Activated naive CD4-positive, alpha-beta T cell (primary cell): ENCODE measurements around the gene MTNR1A.
"Not testable (repeated sequence)": the region's sequence is repeated elsewhere in the genome, so short reads cannot be mapped to it uniquely, and the experiment has no call there.

Experiments
- DNase-seq, 4 experiments: peaks; one replicate each; lab custom pipeline; 2025; lab: John Stamatoyannopoulos, UW

MTNR1A gene

GRCh38 chr4:186561748-186562147 lies 6.4 kb upstream of the MTNR1A start:
- DNase-seq = no peak

DNA sequence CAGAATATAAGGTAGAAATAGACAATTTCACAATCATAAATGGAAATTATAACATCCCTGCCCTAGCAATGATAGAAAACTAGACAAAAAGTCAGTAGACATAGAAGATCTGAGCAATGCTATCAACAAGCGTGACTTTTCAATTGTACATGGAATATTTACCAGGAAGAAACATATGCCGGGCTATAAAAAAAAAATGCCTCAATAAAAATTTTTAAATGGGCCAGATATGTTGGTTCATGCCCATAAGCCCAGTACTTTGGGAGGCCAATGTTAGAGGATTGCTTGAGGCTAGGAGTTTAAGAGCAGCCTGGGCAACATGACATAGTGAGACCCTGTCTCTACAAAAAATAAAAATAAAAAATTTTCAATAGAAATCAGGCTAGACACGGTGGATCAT lies 5.3 kb upstream of the MTNR1A start:
- no peak for DNase-seq

DNA sequence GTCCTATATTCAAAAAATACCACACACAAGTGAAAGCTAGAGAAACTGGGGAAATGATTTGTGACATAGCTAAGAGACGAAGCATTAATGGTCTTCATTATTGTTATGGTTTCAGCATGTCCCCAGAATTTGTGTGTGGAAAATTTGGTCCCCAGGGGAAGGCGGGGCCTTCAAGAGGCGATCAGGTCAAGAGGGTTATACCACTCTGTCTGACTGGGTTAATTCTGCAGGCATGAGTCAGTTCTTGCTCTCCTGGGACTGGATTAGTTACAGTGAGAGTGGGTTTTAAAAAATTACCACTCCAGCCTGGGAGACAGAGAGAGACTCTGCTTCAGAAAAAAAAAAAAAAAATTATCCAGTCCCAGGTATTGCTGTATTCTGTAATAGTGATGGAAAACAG lies 2.1 kb upstream of the MTNR1A start:
- no peak for DNase-seq

DNA sequence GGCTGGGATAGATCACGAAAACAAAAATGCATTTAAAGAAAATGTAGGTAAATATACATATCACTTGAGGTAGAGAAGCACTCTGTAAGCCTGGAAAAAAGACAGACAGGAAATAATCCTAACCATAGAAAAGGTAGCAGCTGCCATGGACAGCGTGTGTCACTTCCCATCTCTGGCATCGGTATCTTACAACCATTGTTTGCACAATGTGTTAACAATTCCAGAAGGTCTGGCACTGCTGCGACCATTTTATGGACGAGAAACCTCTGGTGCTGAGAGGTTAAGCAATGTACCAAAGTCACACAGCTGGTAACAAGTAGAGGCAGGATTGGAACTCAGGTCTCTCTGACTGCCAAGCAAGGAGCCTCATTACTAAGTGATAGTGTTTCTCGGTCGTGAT lies 1.7 kb upstream of the MTNR1A start:
- DNase-seq = no peak

GRCh38 chr4:186554539-186554913 lies 841 bp downstream of the MTNR1A start:
- DNase-seq = no peak

DNA sequence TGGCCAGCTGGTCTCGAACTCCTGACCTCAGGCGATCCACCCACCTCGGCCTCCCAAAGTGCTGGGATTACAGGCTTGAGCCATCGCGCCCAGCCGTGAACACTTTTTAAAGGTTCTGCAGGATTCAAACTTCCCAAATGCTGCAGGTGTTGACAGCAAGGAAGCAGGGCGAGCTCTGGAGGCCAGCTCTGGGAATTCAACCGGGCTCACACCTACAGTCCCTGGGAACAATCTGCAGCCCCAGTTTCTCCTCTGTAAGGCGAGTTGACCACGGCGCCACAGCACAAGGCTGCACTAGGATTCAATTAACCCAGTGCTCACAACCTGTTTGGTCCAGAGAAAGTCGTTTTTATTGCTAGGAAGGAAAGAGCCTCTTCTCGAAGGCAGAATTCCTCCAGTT lies 1.6 kb downstream of the MTNR1A start:
- no peak for DNase-seq

- DNase-seq = no peak
Measured at GRCh38 chr4:186551849-186552248, 3.5 kb downstream of the MTNR1A start.

GRCh38 chr4:186545436-186545835 lies 9.9 kb downstream of the MTNR1A start:
- no peak for DNase-seq

DNA sequence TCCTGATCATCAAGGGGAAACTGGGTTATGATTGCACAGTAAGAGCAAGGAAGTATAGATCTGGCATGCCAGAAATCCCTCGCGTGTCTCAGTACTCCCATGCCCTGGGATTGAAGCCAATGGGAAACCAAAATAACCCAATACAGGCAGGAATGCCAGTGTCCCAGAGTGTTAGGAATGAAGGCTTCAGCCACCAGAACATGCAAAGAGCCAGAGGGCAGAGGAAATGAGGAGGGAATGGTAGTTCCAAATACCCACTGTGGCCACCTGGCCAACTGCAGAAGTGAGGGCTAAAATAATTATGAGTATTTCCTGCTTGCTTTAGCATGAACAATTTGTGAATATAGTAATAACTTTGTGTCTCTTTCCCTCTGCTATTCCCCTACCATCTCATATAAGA lies 12.2 kb downstream of the MTNR1A start:
- DNase-seq = no peak

DNA sequence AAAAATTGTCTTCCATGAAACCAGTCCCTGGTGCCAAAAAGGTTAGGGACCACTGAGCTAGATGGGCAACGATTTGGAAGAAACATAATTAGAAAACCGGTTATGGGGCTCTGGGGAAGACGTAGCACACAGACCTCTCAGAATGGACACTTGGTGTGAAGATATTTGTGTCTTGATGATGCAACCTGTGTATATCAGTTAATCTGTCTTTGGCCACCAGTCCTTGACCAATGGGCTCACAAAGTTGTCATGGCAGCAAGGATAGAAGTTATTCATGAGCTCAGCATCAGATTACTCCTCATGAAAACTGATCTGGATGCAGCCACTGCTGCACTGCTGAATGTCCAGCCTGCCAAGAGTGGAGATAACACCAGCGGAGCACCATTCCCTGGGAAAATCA lies 13.6 kb downstream of the MTNR1A start:
- DNase-seq = no peak

- DNase-seq = no peak
Measured at GRCh38 chr4:186537843-186538521, 17.4 kb downstream of the MTNR1A start.

DNA sequence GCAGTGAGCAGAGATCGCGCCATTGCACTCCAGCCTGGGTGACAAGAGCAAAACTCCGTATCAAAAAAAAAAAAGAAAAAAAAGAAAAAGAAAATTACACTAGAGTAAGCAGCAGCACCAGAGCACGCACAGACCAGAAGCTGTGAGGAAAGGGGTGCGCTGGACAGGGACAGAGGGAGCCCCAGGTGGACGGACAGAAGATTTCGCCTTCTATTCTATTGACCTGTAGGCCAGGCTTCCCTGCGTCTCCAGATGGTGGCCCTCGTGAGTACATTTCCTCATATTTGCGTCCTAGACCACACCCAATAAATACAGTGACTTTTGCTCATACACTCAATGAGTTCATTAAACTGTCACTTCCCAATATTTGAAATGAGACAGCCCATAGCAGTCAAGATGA lies 19.1 kb downstream of the MTNR1A start:
- no peak for DNase-seq

DNA sequence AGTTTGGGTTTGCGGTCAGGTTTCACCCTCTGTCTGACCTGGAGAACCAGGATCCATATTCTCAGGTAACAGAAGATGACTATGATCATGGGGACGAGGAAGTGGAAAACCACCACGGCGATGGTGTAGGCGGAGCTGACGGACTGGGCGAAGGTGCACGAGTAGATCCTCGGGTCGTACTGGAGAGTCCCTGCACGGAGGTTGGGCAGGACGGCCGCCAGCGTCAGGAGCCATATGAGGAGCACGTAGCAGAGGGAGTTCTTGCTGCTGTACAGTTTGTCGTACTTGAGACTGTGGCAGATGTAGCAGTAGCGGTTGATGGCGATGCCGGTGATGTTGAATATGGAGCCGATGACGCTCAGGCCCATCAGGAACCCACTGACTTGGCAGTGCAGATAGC lies 21.3 kb downstream of the MTNR1A start:
- no peak for DNase-seq

- DNase-seq = not testable (repeated sequence)
Measured at GRCh38 chr4:186523927-186524326, 31.4 kb downstream of the MTNR1A start.

- no peak for DNase-seq
Measured at GRCh38 chr4:186516287-186516686, 39.1 kb downstream of the MTNR1A start.

GRCh38 chr4:186514271-186514950 lies 41.0 kb downstream of the MTNR1A start:
- no peak for DNase-seq

DNA sequence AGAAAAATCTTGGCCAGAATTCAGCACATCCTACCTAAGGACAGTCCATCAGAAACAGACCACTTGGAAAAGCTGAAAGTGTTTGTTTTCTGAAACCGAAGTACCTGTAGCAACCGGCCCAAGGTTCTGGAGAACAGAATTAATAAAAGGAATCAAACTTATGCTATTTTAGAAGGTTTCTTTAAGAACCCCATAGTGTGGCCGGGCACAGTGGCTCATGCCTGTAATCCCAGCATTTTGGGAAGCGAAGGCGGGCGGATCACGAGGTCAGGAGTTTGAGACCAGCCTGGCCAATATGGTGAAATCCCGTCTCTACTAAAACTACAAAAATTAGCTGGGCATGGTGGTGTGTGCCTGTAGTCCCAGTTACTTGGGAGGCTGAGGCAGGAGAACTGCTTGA lies 50.6 kb downstream of the MTNR1A start:
- not testable (repeated sequence) for DNase-seq

DNA sequence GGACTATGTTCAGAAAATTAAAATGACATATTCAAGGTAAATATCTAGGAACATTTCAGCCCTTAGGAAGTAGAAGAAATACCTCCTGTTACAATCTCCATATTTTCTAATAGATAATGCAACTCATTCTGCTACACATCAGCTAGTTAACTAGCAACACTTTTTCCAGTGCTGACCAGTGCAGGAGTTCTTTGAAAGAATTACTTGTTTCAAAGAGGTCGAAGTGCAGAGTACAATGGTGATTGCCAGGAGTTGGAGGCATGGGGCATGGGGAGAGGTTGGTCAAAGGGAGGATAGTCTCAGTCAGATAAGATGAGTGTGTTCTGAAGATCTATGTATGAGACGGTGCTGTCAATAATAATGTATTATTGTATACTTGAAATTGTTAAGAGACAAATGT lies 53.1 kb downstream of the MTNR1A start:
- DNase-seq = no peak

DNA sequence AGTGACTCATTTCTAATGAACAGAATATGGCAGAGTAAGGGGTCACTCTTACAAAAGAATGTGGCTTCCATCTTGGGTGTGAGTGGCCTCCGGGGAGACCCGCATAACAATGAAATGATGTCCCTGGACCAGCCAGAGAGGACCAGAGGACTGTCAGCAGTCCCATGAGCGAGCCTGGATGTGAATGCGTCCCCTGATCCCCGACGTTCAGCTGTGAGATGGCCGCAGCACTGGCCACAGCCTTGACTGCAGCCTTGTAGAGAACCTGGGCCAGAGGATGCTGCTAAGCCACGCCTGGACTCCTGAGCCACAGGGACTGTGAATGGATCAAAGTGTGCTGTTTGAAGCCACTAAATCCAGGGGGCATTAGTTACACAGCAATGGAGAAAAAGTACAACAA lies 53.8 kb downstream of the MTNR1A start:
- no peak for DNase-seq

DNA sequence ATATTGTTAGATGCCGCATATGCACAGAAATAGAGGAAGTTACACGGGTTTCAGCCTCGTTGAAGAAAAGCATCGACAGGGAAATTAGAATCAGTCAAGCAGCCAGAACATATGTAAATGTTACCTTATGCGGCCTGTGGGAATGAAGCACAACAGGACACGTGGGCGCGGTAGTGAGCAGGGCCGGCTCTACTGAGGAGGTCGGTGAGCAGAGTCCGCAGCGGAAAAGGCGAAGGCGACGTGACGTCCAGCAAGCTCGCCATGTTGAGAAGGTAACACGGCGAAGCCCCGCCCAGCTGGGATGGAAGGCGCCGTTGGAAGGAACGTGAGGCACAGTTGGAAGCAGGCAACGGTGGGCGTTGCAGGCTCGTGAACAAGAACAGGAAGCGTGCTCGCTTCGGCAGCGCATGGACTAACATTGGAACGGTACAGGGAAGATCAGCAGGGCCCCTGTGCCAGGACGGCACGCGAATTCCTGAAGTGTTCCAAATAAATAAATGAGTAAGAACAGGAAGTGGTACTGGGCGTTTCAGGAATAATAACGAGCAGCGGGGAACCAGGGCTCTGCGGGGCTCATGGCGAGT lies 54.6 kb downstream of the MTNR1A start:
- no peak for DNase-seq

- no peak for DNase-seq
Measured at GRCh38 chr4:186499467-186499866, 55.9 kb downstream of the MTNR1A start.

- no peak for DNase-seq
Measured at GRCh38 chr4:186497043-186497442, 58.3 kb downstream of the MTNR1A start.

DNA sequence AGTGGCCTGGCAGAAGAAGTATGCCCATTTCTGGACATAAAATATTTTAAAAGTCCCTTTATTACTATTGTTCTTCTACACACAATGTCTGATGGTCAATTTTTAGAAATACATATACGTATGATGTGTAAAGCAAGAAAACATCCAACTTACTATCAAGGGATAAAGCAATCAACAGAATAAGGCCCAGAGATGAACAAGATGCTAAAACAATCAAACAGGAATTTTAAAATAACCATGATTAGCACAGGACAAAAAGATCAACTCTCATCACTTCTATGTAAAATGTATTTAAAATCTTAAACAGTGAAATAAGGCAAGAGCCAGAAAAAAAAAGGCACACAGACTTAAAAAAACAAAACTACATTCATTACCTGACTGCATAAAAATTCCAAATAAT lies 60.9 kb downstream of the MTNR1A start:
- no peak for DNase-seq

- no peak for DNase-seq
Measured at GRCh38 chr4:186487726-186488125, 67.6 kb downstream of the MTNR1A start.
